Naive thymus-derived CD8-positive, alpha-beta T cell (primary cell): ENCODE results near the gene PDE6D. TPM values are rescaled to one million over a fixed set of nuclear protein-coding genes. Genes with fewer than 3 reads are reported as not detected.

Source experiments
- ATAC-seq, 2 donors: fragments of 150-1000 bp; cut with Tn5 transposase in 1 of 2; sonication (Bioruptor Pico), chemical (Tn5 transposase) in 1 of 2; 1 replicate in 1 of 2; 2 replicates in 1 of 2; pipeline ENCODE4 v1.10.0; 2021; ENCODE audit warnings: mild to moderate bottlenecking in 2 of 2, moderate library complexity in 2 of 2
- POLR2A ChIA-PET: fragments of 350-600 bp; sonication (Branson Sonifier 250); formaldehyde crosslinking; loops from one replicate; lab custom pipeline; 2021; ENCODE audit warnings: antibody characterized with exemption; lab: Charles Lee
- DNase-seq, 10 donors: peaks; one replicate each; pipeline versions ENCODE4 v3.0.0 to v3.0.0-alpha.2; 2020 to 2022
- H3K27ac Mint-ChIP-seq, 10 donors: one replicate each; pipeline ENCODE4 v1.8.0; 2020 to 2022; ENCODE audit warnings: mild to moderate bottlenecking in 10 of 10, mixed read lengths in 10 of 10, moderate library complexity in 4 of 10, inconsistent platforms in 1 of 10
- H3K27me3 Mint-ChIP-seq, 5 donors: one replicate each; pipeline ENCODE4 v1.8.0; 2021 to 2022; ENCODE audit warnings: mixed read lengths in 5 of 5
- H3K36me3 Mint-ChIP-seq, 3 donors: one replicate each; pipeline ENCODE4 v1.8.0; 2020 to 2022; ENCODE audit warnings: mixed read lengths in 3 of 3, mild to moderate bottlenecking in 2 of 3, inconsistent platforms in 1 of 3
- H3K4me1 Mint-ChIP-seq, 4 donors: one replicate each; pipeline ENCODE4 v1.8.0; 2021 to 2022; ENCODE audit warnings: mixed read lengths in 4 of 4
- H3K4me3 Mint-ChIP-seq, 10 donors: one replicate each; pipeline ENCODE4 v1.8.0; 2020 to 2022; ENCODE audit warnings: mild to moderate bottlenecking in 10 of 10, mixed read lengths in 10 of 10, moderate library complexity in 6 of 10, inconsistent platforms in 1 of 10
- H3K9me3 Mint-ChIP-seq, 9 donors: one replicate each; pipeline ENCODE4 v1.8.0; 2020 to 2022; ENCODE audit warnings: mixed read lengths in 9 of 9, mild to moderate bottlenecking in 3 of 9, inconsistent platforms in 1 of 9, moderate library complexity in 1 of 9
- polyA plus RNA-seq, 3 donors: library from polyadenylated mRNA; unstranded; fragments of 300-500 nt; fragmentation: Illumina TruSeq; gene quantifications; one replicate each; pipeline ENCODE4 v1.2.3, GENCODE V29; 2021
- total RNA-seq, 8 experiments: library from RNA in 2 of 8; stranded (reverse) in 2 of 8; gene quantifications; one replicate each; pipeline ENCODE4 v1.2.3 and lab custom pipeline; 2021 to 2026

Gene PDE6D
- total RNA-seq (10 to 100 TPM; 24.7 to 30.6 TPM), polyA plus RNA-seq (10 to 100 TPM; 47.9 to 59.5 (median 51.4) TPM), total RNA-seq (lab: John Stamatoyannopoulos, UW) (4.4 to 26.8 (median 20.8) reads per million in 6 experiments)

- Mint-ChIP-seq H3K36me3 (no peaks in the 10 kb centered on the region), H3K27me3 (no peaks in the 10 kb centered on the region), H3K9me3 (no peaks in the 10 kb centered on the region), H3K4me3 (peak within 1 kb of the TSS; percentile 95 to 100 (median 98)), H3K27ac (peak within 1 kb of the TSS; percentile 93 to 98 (median 96)), H3K4me1 (peaks cover 35 to 67% (median 63%) of the 10 kb centered on the region in 4 donors)
- peak; percentile 90 to 92 for ATAC-seq
- peak; percentile 86 to 99 (median 95) for DNase-seq
- POLR2A ChIA-PET = interaction anchor here (0.6 to 1.5 kb wide), 6 partner anchors 73 to 769 kb away, joined by 3 to 6 read pairs (median 4); partner anchors contain the start of genes EIF4E2, NCL, PTMA and TIGD1
These were observed at the start of gene PDE6D for GRCh38 chr2:231780909-231781797. TSS of gene PDE6D (minus strand) at chr2:231781282. CDS start at chr2:231781114, 168 bp downstream.

- Mint-ChIP-seq H3K4me1 (no peaks in the 10 kb centered on the region), H3K36me3 (no peaks in the 10 kb centered on the region), H3K9me3 (peaks cover 0 to 2% (median 0%) of the 10 kb centered on the region in 9 donors), H3K4me3 (no peak overlapping the region), H3K27ac (no peak overlapping the region), H3K27me3 (peaks cover 0 to 12% (median 3%) of the 10 kb centered on the region in 5 donors)
- DNase-seq = no peak
- POLR2A ChIA-PET = no interaction called here
- no peak for ATAC-seq
These were observed 40.8 kb upstream of the PDE6D start for GRCh38 chr2:231821908-231822307.

- no peak for ATAC-seq
- POLR2A ChIA-PET = no interaction called here
- H3K4me3 Mint-ChIP-seq = no peak overlapping the region
These were observed 39.8 kb upstream of the PDE6D start for GRCh38 chr2:231820786-231821303.

GRCh38 chr2:231819447-231820042, 38.5 kb upstream of the PDE6D start:
- Mint-ChIP-seq H3K27me3 (peaks cover 0 to 12% (median 3%) of the 10 kb centered on the region in 5 donors), H3K9me3 (peaks cover 0 to 5% (median 0%) of the 10 kb centered on the region in 9 donors), H3K4me1 (peaks cover 0 to 3% (median 0%) of the 10 kb centered on the region in 4 donors), H3K36me3 (peaks cover 4 to 9% (median 6%) of the 10 kb centered on the region in 3 donors), H3K4me3 (no peak overlapping the region), H3K27ac (no peak overlapping the region)
- DNase-seq (no peak), ATAC-seq (no peak)
- POLR2A ChIA-PET = interaction anchor here (0.7 kb wide), 1 partner anchor 106 kb away, joined by 3 read pairs; no protein-coding TSS in a partner anchor

More at GRCh38 chr2:231820786-231821303, 39.8 kb upstream of the PDE6D start:
- DNase-seq = no peak
- H3K36me3 Mint-ChIP-seq = peaks cover 0 to 4% (median 4%) of the 10 kb centered on the region in 3 donors
- H3K27ac Mint-ChIP-seq = no peak overlapping the region
- no peaks in the 10 kb centered on the region for H3K4me1 Mint-ChIP-seq
- peaks cover 0 to 5% (median 0%) of the 10 kb centered on the region in 9 donors for H3K9me3 Mint-ChIP-seq
- H3K27me3 Mint-ChIP-seq = peaks cover 0 to 12% (median 3%) of the 10 kb centered on the region in 5 donors

- peaks cover 0 to 6% (median 0%) of the 10 kb centered on the region in 5 donors for H3K27me3 Mint-ChIP-seq
- DNase-seq (no peak), ATAC-seq (no peak)
- POLR2A ChIA-PET = no interaction called here
- H3K27ac Mint-ChIP-seq = peak overlapping the region in 1 of 10 donors; percentile 35
- H3K4me3 Mint-ChIP-seq = no peak overlapping the region
- H3K36me3 Mint-ChIP-seq = peaks cover 4 to 24% (median 15%) of the 10 kb centered on the region in 3 donors
- peaks cover 0 to 5% (median 0%) of the 10 kb centered on the region in 9 donors for H3K9me3 Mint-ChIP-seq
- H3K4me1 Mint-ChIP-seq = peaks cover 0 to 3% (median 0%) of the 10 kb centered on the region in 4 donors
These were observed 35.4 kb upstream of the PDE6D start for GRCh38 chr2:231816327-231817026.

GRCh38 chr2:231810905-231811304, 29.8 kb upstream of the PDE6D start:
- H3K27me3 Mint-ChIP-seq = no peaks in the 10 kb centered on the region
- peaks cover 0 to 69% (median 37%) of the 10 kb centered on the region in 3 donors for H3K36me3 Mint-ChIP-seq
- peaks cover 0 to 3% (median 0%) of the 10 kb centered on the region in 9 donors for H3K9me3 Mint-ChIP-seq
- H3K27ac Mint-ChIP-seq = peak overlapping the region in 1 of 10 donors; percentile 62
- H3K4me1 Mint-ChIP-seq = peaks cover 0 to 3% (median 0%) of the 10 kb centered on the region in 4 donors
- POLR2A ChIA-PET = no interaction called here
- no peak for DNase-seq
- no peak for ATAC-seq
- H3K4me3 Mint-ChIP-seq = no peak overlapping the region

GRCh38 chr2:231807020-231807419, 25.9 kb upstream of the PDE6D start:
- Mint-ChIP-seq H3K4me3 (no peak overlapping the region), H3K9me3 (no peaks in the 10 kb centered on the region), H3K27me3 (no peaks in the 10 kb centered on the region), H3K27ac (no peak overlapping the region), H3K36me3 (peaks cover 0 to 81% (median 25%) of the 10 kb centered on the region in 3 donors), H3K4me1 (peaks cover 0 to 10% (median 8%) of the 10 kb centered on the region in 4 donors)
- POLR2A ChIA-PET = interaction anchor here (0.7 kb wide), 1 partner anchor 10 kb away, joined by 6 read pairs; no protein-coding TSS in a partner anchor
- DNase-seq (no peak), ATAC-seq (no peak)

GRCh38 chr2:231803501-231804138, 22.5 kb upstream of the PDE6D start:
- peaks cover 4 to 90% (median 22%) of the 10 kb centered on the region in 3 donors for H3K36me3 Mint-ChIP-seq
- H3K27ac Mint-ChIP-seq = peak overlapping the region in 1 of 10 donors; percentile 45
- no peak for DNase-seq
- no peak for ATAC-seq
- H3K9me3 Mint-ChIP-seq = no peaks in the 10 kb centered on the region
- no peak overlapping the region for H3K4me3 Mint-ChIP-seq
- H3K27me3 Mint-ChIP-seq = no peaks in the 10 kb centered on the region
- POLR2A ChIA-PET = no interaction called here
- H3K4me1 Mint-ChIP-seq = peaks cover 0 to 15% (median 12%) of the 10 kb centered on the region in 4 donors

GRCh38 chr2:231800493-231801091, 19.5 kb upstream of the PDE6D start:
- no peak overlapping the region for H3K4me3 Mint-ChIP-seq
- peaks cover 9 to 91% (median 19%) of the 10 kb centered on the region in 3 donors for H3K36me3 Mint-ChIP-seq
- H3K9me3 Mint-ChIP-seq = no peaks in the 10 kb centered on the region
- POLR2A ChIA-PET = no interaction called here
- ATAC-seq (peak in 1 of 2 donors; percentile 33), DNase-seq (peak in 4 of 10 donors; percentile 10 to 32 (median 12))
- no peaks in the 10 kb centered on the region for H3K27me3 Mint-ChIP-seq
- H3K27ac Mint-ChIP-seq = no peak overlapping the region
- H3K4me1 Mint-ChIP-seq = peaks cover 0 to 17% (median 13%) of the 10 kb centered on the region in 4 donors

- ATAC-seq (no peak), DNase-seq (no peak)
- Mint-ChIP-seq H3K4me3 (no peak overlapping the region), H3K36me3 (peaks cover 9 to 98% (median 23%) of the 10 kb centered on the region in 3 donors), H3K4me1 (peaks cover 4 to 31% (median 23%) of the 10 kb centered on the region in 4 donors), H3K27ac (no peak overlapping the region), H3K27me3 (no peaks in the 10 kb centered on the region), H3K9me3 (no peaks in the 10 kb centered on the region)
- POLR2A ChIA-PET = no interaction called here
These were observed 14.6 kb upstream of the PDE6D start for GRCh38 chr2:231795525-231796327.
